GM18507 (cell line): ENCODE results near the gene EZH1.

Experiments used
- DNase-seq: peaks from one replicate; pipeline ENCODE4 v3.0.0; 2011; ENCODE audit warnings: low read depth; ENCODE audit not compliant: insufficient read length; ENCODE audit errors: extremely low spot score
- FAIRE-seq: peaks from 2 replicates; lab custom pipeline; 2011; peaks lifted over from hg19 to GRCh38; lab: Jason Lieb, UNC

The EZH1 gene

DNA sequence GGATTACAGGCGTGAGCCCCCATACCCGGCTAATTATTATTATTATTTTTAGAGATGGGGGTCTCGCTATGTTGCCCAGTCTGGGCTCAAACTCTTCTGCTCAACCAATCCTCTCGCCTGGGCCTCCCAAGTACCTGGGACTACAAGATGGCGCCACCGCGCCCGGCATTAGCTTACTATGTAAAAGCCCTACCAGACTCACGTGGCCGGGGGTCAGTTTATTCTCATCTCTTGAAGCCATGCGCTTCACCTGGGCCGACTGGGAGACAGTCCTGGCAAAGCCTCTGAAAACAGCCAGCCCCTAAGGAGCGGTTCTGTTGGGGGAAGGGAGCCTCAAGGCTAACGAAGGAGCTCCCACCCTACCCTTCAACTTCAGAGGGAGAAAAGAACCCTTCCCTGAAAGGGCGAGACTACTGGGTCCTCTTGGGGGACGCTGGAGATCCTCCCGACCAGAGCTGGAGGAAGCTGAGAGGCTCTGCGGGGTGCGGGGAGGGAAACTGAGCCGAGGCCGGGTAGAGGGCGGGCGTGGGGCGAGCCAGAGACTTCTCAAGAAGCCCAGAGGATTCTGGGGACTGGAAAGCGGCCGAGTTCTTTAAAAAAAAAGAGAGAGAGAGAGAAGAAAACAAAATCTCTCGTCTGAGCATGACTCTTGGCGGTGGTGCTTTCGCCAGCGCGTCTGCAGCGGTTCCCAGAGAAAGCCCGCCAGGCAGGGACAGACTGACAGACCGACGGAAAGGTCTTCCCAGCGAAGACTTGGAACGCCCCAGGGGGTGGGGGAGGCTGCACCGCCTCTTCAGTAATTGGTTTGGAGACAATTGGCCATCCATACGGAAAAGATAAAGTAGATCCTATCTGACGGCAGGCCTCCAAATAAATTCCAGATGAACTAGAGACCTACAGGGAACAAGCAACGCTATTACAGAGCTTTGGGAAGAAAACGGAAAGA lies 91.4 kb downstream of the EZH1 start:
- DNase-seq (no peak), FAIRE-seq (no peak)

DNA sequence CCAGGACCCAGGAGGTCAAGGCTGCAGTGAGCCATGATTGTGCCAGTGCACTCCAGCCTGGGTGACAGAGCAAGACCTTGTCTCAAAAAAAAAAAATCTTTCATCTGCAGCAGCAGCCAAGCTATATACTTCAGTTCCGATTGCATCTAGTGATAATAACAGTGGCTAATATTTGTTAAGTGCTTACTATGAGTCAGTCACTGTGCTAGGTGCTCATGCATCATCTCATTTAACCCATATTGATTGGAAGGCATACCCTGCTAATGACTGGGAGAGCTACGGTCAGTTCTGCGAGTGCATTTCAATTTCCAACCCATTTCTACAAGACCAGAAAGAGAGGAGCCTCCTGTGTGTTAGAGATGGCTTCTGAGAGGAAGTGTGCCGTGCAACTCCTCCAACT lies 93.4 kb downstream of the EZH1 start:
- DNase-seq (no peak), FAIRE-seq (no peak)
